GM18867 (cell line): ENCODE results near the gene GLRX5.

Experiments used
- ATAC-seq: cut with Tn5 transposase; IDR thresholded peaks from one replicate; pipeline ENCODE4 v1.9.1; 2021; ENCODE audit warnings: mild to moderate bottlenecking, moderate library complexity; ENCODE audit not compliant: unreplicated experiment

The GLRX5 gene

GRCh38 chr14:95534299-95535225 lies at the start of gene GLRX5:
GLRX5 (plus strand) TSS chr14:95535050; CDS start chr14:95535090, 40 bp downstream.
- ATAC-seq: peak; percentile 87

GRCh38 chr14:95485222-95485819 lies 49.5 kb upstream of the GLRX5 start:
- ATAC-seq: no peak

- ATAC-seq: no peak
These were observed 47.8 kb upstream of the GLRX5 start for GRCh38 chr14:95486875-95487668.

- no peak for ATAC-seq
These were observed 47.2 kb upstream of the GLRX5 start for GRCh38 chr14:95487669-95488084.

- no peak for ATAC-seq
These were observed 46.3 kb upstream of the GLRX5 start for GRCh38 chr14:95488376-95489213.

GRCh38 chr14:95489214-95490137 lies 45.4 kb upstream of the GLRX5 start:
- ATAC-seq: no peak

- no peak for ATAC-seq
These were observed 44.7 kb upstream of the GLRX5 start for GRCh38 chr14:95490138-95490509.

- no peak for ATAC-seq
These were observed 44.0 kb upstream of the GLRX5 start for GRCh38 chr14:95490727-95491451.

GRCh38 chr14:95491936-95492608 lies 42.8 kb upstream of the GLRX5 start:
- no peak for ATAC-seq

- no peak for ATAC-seq
These were observed 41.3 kb upstream of the GLRX5 start for GRCh38 chr14:95493503-95493902.

- no peak for ATAC-seq
These were observed 40.9 kb upstream of the GLRX5 start for GRCh38 chr14:95493976-95494375.

GRCh38 chr14:95494456-95494855 lies 40.4 kb upstream of the GLRX5 start:
- no peak for ATAC-seq

GRCh38 chr14:95495076-95495475 lies 39.8 kb upstream of the GLRX5 start:
- peak; percentile 21 for ATAC-seq

- peak; percentile 76 for ATAC-seq
These were observed 39.3 kb upstream of the GLRX5 start for GRCh38 chr14:95495538-95496025.

- ATAC-seq: no peak
These were observed 38.7 kb upstream of the GLRX5 start for GRCh38 chr14:95496111-95496681.

- no peak for ATAC-seq
These were observed 38.1 kb upstream of the GLRX5 start for GRCh38 chr14:95496690-95497259.

GRCh38 chr14:95497561-95498011 lies 37.3 kb upstream of the GLRX5 start:
- no peak for ATAC-seq
